Activated B cell treated with CpG ODN at 0.5 μM for 24 hours (primary cell): Measurements from ENCODE around the gene CNDP2. TPM values are rescaled to one million over a fixed set of nuclear protein-coding genes. Genes with fewer than 3 reads are reported as not detected.

Source experiments
- ATAC-seq: fragments of 200-7000 bp; cut with Tn5 transposase; one replicate; pipeline ENCODE4 v1.10.0; 2021; ENCODE audit warnings: low read depth, mild to moderate bottlenecking, moderate library complexity
- CTCF ChIA-PET: fragments of 350-600 bp; sonication (Branson Sonifier 250); formaldehyde crosslinking; loops from one replicate; lab custom pipeline; 2021; ENCODE audit warnings: antibody characterized with exemption; lab: Charles Lee
- POLR2A ChIA-PET: fragments of 350-600 bp; sonication (Branson Sonifier 250); formaldehyde crosslinking; loops from one replicate; lab custom pipeline; 2021; ENCODE audit warnings: antibody characterized with exemption; lab: Charles Lee
- DNase-seq: peaks from one replicate; pipeline ENCODE4 v3.0.0; 2022
- H3K27ac Mint-ChIP-seq: one replicate; pipeline ENCODE4 v1.8.0; 2020; ENCODE audit warnings: mixed read lengths
- H3K27me3 Mint-ChIP-seq: one replicate; pipeline ENCODE4 v1.8.0; 2021; ENCODE audit warnings: mixed read lengths
- H3K36me3 Mint-ChIP-seq: one replicate; pipeline ENCODE4 v1.8.0; 2021; ENCODE audit warnings: low read depth, mixed read lengths
- H3K4me1 Mint-ChIP-seq: one replicate; pipeline ENCODE4 v1.8.0; 2021; ENCODE audit warnings: mixed read lengths
- H3K4me3 Mint-ChIP-seq: one replicate; pipeline ENCODE4 v1.8.0; 2020; ENCODE audit warnings: mild to moderate bottlenecking, mixed read lengths
- H3K9me3 Mint-ChIP-seq: one replicate; pipeline ENCODE4 v1.8.0; 2020; ENCODE audit warnings: mixed read lengths
- CTCF ChIP-seq: fragments of 200-600 bp; IDR thresholded peaks from one replicate; pipeline ENCODE4 v1.8.0; 2022; ENCODE audit warnings: antibody characterized with exemption, mild to moderate bottlenecking
- intact Hi-C: fragments of 100-400 bp; cut with micrococcal nuclease; formaldehyde crosslinking; loops from one replicate; pipeline ENCODE4 v1.15.1; 2024
- total RNA-seq: library from RNA; stranded (reverse); gene quantifications from 2 replicates; pipeline ENCODE4 v1.2.3, GENCODE V29; 2022

The CNDP2 gene
- total RNA-seq, 1 donor from 2014 or later, result 208 TPM

- H3K27me3 Mint-ChIP-seq, result peaks cover 36% of the 10 kb centered on the region
- CTCF ChIA-PET, result no interaction called here
- POLR2A ChIA-PET, result no interaction called here
Measured at GRCh38 chr18:74456017-74456348, 40.2 kb upstream of the CNDP2 start.

GRCh38 chr18:74456349-74457042, 39.7 kb upstream of the CNDP2 start:
- intact Hi-C loops, result no loop called here
- DNase-seq (no peak), ATAC-seq (no peak)
- Mint-ChIP-seq H3K27ac (no peak overlapping the region), H3K4me1 (peaks cover 9% of the 10 kb centered on the region), H3K9me3 (no peaks in the 10 kb centered on the region), H3K36me3 (no peaks in the 10 kb centered on the region), H3K4me3 (no peak overlapping the region), H3K27me3 (peaks cover 39% of the 10 kb centered on the region)
- ChIA-PET POLR2A (no interaction called here), CTCF (no interaction called here)
- TF ChIP-seq CTCF, result no peak

More at GRCh38 chr18:74456017-74456348, 40.2 kb upstream of the CNDP2 start:
- Mint-ChIP-seq H3K9me3 (no peaks in the 10 kb centered on the region), H3K4me1 (peaks cover 9% of the 10 kb centered on the region), H3K27ac (no peak overlapping the region), H3K4me3 (no peak overlapping the region), H3K36me3 (no peaks in the 10 kb centered on the region)
- intact Hi-C loops, result no loop called here
- no peak for TF ChIP-seq CTCF
- ATAC-seq (no peak), DNase-seq (no peak)

- H3K4me3 Mint-ChIP-seq, result no peak within 1 kb of the TSS
- H3K27ac Mint-ChIP-seq, result no peak within 1 kb of the TSS
- no peaks in the 10 kb centered on the region for H3K36me3 Mint-ChIP-seq
- ChIA-PET CTCF (no interaction called here), POLR2A (no interaction called here)
- DNase-seq, result no peak
- TF ChIP-seq CTCF, result no peak
- intact Hi-C loops, result no loop called here
- H3K27me3 Mint-ChIP-seq, result peaks cover 39% of the 10 kb centered on the region
- ATAC-seq, result no peak
- peaks cover 9% of the 10 kb centered on the region for H3K4me1 Mint-ChIP-seq
- H3K9me3 Mint-ChIP-seq, result no peaks in the 10 kb centered on the region
Measured at GRCh38 chr18:74457043-74457724, 39.0 kb upstream of the CNDP2 start, which contains the start of gene DIPK1C. Gene DIPK1C (minus strand): TSS chr18:74457308. CDS start chr18:74457259, 49 bp downstream.

- ATAC-seq (no peak), DNase-seq (no peak)
- Mint-ChIP-seq H3K27me3 (peaks cover 41% of the 10 kb centered on the region), H3K27ac (no peak overlapping the region), H3K9me3 (no peaks in the 10 kb centered on the region), H3K4me1 (peaks cover 9% of the 10 kb centered on the region), H3K36me3 (no peaks in the 10 kb centered on the region), H3K4me3 (no peak overlapping the region)
- no peak for TF ChIP-seq CTCF
- intact Hi-C loops, result no loop called here
- POLR2A ChIA-PET, result no interaction called here
- CTCF ChIA-PET, result no interaction called here
Measured at GRCh38 chr18:74457725-74458421, 38.3 kb upstream of the CNDP2 start.

- POLR2A ChIA-PET, result no interaction called here
- Mint-ChIP-seq H3K4me3 (no peak overlapping the region), H3K27ac (no peak overlapping the region), H3K36me3 (no peaks in the 10 kb centered on the region), H3K27me3 (peaks cover 26% of the 10 kb centered on the region), H3K4me1 (peaks cover 9% of the 10 kb centered on the region), H3K9me3 (no peaks in the 10 kb centered on the region)
- no peak for ATAC-seq
- no peak for TF ChIP-seq CTCF
- intact Hi-C loops, result no loop called here
- CTCF ChIA-PET, result no interaction called here
- DNase-seq, result no peak
Measured at GRCh38 chr18:74459889-74460288, 36.3 kb upstream of the CNDP2 start.
